Embryonic facial prominence (tissue), 1 donor: ENCODE results near the gene KCNN1.
"Not testable (repeated sequence)": the region's sequence is repeated elsewhere in the genome, so short reads cannot be mapped to it uniquely, and the experiment has no call there.

Source experiments
- DNase-seq: peaks from one replicate; pipeline ENCODE4 v3.0.0-alpha.2; 2016; ENCODE audit errors: extremely low spot score

KCNN1 gene

GRCh38 chr19:17966550-17967256, at the start of gene KCNN1:
Gene KCNN1 (plus strand): TSS chr19:17967107. CDS start chr19:17973889, 6,782 bp downstream.
- DNase-seq = no peak

- not testable (repeated sequence) for DNase-seq
Measured at GRCh38 chr19:17918151-17918550, 48.8 kb upstream of the KCNN1 start.

- not testable (repeated sequence) for DNase-seq
Measured at GRCh38 chr19:17919122-17919521, 47.8 kb upstream of the KCNN1 start.

- DNase-seq = no peak
Measured at GRCh38 chr19:17920527-17920926, 46.4 kb upstream of the KCNN1 start.

GRCh38 chr19:17922138-17922537, 44.8 kb upstream of the KCNN1 start:
- no peak for DNase-seq

- DNase-seq = no peak
Measured at GRCh38 chr19:17926044-17926443, 40.9 kb upstream of the KCNN1 start.

- no peak for DNase-seq
Measured at GRCh38 chr19:17929056-17929455, 37.9 kb upstream of the KCNN1 start.

GRCh38 chr19:17931532-17932191, 35.2 kb upstream of the KCNN1 start:
- no peak for DNase-seq

GRCh38 chr19:17932485-17933338, 34.2 kb upstream of the KCNN1 start, which contains the start of gene CCDC124:
Gene CCDC124 (plus strand): TSS chr19:17933015. CDS start chr19:17936421, 3,406 bp downstream.
- DNase-seq = peak; percentile 83

GRCh38 chr19:17933414-17934129, 33.3 kb upstream of the KCNN1 start:
- DNase-seq = no peak

- DNase-seq = no peak
Measured at GRCh38 chr19:17936379-17936778, 30.5 kb upstream of the KCNN1 start.

GRCh38 chr19:17937371-17937900, 29.5 kb upstream of the KCNN1 start:
- DNase-seq = no peak

GRCh38 chr19:17938092-17938845, 28.6 kb upstream of the KCNN1 start:
- no peak for DNase-seq

GRCh38 chr19:17942181-17942580, 24.7 kb upstream of the KCNN1 start:
- DNase-seq = no peak

- DNase-seq = no peak
Measured at GRCh38 chr19:17942582-17943273, 24.2 kb upstream of the KCNN1 start.

GRCh38 chr19:17943274-17944221, 23.4 kb upstream of the KCNN1 start:
- no peak for DNase-seq

GRCh38 chr19:17944301-17944700, 22.6 kb upstream of the KCNN1 start:
- DNase-seq = no peak

- no peak for DNase-seq
Measured at GRCh38 chr19:17946965-17947784, 19.7 kb upstream of the KCNN1 start.
